GM21423 (cell line): ENCODE data around the gene E4F1.

ENCODE experiments used
- ATAC-seq: cut with Tn5 transposase; IDR thresholded peaks from one replicate; pipeline ENCODE4 v1.9.1; 2021; ENCODE audit warnings: mild to moderate bottlenecking, moderate library complexity; ENCODE audit not compliant: unreplicated experiment

Gene E4F1

DNA sequence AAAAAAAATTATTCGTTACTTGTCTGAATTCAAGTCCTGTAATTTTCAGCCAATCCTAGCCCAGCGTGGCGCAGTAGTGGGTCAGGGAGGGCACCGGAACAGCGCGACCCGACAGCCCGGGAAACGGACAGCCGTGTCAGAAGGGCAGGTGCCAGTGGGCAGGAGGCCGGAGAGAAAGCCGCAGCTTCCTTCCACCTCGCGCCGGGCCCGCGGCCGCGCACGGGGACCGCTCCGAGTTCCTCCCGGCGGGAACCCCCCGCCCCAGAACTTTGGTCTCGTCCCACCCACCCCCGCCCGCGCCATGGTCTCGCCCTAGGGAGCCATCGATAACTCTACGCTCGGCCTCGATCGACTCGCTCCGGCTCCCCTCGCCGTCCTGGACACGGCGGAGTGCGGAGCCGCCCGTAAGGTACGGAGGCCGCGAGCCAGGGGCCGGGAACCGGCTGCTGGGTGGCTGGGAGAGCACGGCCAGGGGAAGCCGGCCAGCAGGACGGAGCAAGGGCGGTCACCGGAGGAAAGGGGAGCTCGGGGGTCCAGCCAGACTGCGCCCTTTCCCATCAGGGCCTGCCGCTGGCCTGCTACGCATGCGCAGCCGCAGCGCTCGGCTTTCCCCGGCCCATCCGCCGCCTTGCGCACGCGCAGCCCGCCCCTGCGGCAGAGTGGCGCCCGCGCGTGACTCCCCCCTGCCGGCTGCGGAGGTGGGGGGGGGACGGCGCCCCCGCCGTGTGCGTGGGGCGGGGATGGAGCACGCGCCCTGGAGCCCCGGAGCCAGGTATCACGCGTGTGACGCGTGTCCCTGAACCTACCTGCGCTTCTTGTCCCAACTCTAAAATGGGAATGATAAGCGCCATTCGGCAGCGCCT is 18.1 kb upstream of the E4F1 start, which contains the start of gene MLST8:
Gene MLST8, plus strand, starts transcription at position 351 of the 863 bp plus-strand sequence. CDS start 632 bp downstream, outside the sequence.
- ATAC-seq, result peak; percentile 75

- peak; percentile 8 for ATAC-seq
These were observed 17.5 kb upstream of the E4F1 start for GRCh38 chr16:2205967-2206313.

DNA sequence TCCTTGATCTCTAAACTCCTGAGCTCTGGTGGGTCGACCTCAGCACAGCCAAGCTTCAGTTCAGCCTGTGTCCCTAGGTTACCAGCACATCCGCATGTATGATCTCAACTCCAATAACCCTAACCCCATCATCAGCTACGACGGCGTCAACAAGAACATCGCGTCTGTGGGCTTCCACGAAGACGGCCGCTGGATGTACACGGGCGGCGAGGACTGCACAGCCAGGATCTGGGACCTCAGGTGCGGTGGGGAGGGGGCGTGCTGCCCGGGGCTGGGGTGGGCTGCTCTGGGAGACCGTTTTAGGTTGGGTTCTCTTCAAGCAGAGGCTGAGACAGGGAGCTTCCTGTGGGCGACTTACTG is 17.0 kb upstream of the E4F1 start:
- ATAC-seq, result no peak

DNA sequence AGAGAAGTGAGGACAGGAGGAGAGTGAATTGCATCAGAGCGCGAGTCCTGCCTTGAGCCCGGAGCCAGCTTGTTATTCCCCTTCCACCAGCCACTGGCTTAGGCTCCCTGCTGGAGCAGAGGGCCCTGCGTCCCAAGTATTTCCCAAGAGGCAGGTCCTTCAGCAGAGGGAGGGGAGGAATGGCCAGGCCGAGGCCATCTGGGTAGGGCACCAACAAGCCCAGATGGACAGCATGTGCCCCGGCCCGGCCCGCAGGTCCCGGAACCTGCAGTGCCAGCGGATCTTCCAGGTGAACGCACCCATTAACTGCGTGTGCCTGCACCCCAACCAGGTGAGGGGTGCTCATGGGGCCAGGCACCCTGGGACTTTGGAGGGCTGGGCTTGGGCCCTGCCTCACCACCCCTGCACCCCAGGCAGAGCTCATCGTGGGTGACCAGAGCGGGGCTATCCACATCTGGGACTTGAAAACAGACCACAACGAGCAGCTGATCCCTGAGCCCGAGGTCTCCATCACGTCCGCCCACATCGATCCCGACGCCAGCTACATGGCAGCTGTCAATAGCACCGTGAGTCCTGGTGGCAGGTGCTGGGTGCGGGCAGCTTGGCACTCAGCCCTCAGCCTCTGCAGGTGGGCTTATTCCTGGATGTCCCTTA is 16.5 kb upstream of the E4F1 start:
- no peak for ATAC-seq

GRCh38 chr16:2207872-2208271 is 15.5 kb upstream of the E4F1 start:
- ATAC-seq, result no peak

DNA sequence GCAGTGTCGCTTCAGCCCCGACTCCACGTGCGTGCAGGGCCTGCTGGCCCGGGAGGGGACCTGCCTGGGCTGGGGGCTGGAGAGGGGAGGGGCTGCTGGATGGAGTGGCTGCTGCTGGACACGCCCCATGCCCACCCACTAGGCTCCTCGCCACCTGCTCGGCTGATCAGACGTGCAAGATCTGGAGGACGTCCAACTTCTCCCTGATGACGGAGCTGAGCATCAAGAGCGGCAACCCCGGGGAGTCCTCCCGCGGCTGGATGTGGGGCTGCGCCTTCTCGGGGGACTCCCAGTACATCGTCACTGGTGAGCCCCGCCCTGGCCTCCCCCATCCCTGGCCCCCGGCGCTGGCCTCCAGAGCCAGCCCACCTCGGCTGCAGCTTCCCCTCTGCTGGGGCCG is 15.1 kb upstream of the E4F1 start:
- ATAC-seq, result no peak

DNA sequence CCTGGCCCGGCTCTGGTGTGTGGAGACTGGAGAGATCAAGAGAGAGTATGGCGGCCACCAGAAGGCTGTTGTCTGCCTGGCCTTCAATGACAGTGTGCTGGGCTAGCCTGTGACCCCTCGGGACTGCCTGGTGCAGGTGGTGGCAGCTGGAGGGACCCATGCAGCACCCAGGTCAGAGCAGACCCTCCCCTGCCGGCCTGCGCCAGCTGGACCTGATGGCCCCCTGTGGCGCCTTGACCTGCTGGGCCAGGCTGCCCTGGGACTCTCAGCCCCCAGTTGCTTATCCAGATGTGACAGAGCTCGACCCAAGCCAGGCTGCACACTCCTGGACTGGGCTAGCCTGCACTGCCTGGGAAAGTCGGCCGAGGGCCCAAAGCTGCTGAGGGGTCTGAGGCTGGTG is 14.6 kb upstream of the E4F1 start:
- ATAC-seq, result no peak

DNA sequence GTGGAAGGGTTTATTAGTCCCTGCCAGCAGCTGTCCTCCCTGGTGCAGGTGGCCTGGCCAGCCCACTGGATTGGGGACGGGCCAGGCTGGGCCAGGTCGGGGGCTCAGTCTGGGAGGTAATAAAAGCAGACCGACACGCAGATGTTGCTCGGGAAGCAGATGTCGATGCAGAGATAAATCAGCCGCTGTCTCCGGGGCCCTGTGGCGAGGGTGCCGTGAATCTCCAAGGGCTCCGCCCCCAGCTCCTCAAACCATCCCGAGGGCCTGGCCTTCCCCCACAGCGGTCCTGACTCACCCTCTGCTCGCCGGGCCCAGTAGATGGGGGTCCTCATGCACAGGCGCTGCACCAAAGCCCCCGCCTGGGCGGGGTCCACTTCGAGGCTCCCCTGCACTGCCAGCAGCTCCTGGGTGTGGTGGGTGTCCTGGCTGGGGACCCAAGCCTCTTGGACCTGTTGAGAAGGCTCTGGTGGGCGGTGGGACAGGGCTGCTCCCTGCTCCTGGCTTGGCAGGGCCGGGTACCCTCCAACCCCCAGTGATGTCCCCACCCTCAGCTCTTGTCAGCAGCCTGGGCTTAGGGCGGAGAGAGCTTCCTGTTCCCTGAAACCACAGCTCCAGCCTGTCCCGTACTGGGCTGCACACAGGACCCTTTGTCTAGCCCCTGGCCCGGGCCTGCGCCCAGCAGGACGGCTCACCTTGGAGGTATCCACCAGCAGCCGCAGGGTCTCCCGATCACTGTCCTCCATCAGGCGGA is 14.0 kb upstream of the E4F1 start:
- no peak for ATAC-seq

DNA sequence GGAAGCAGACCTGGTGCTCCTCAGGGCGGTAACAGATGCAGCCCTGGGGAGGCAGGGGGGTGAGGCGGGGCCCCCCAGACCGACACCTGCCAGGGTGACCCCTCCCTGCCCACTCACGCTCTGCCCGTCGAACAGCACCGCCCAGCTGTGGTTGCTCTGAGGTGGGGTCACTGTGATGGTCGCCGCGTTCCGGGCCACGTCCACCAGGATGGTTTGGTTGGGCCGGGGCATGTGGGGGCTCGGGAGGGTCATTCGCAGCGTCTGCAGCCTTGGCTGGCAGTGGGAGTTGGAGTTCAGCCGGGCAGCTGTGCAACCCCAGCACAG is 13.4 kb upstream of the E4F1 start:
- ATAC-seq, result no peak

DNA sequence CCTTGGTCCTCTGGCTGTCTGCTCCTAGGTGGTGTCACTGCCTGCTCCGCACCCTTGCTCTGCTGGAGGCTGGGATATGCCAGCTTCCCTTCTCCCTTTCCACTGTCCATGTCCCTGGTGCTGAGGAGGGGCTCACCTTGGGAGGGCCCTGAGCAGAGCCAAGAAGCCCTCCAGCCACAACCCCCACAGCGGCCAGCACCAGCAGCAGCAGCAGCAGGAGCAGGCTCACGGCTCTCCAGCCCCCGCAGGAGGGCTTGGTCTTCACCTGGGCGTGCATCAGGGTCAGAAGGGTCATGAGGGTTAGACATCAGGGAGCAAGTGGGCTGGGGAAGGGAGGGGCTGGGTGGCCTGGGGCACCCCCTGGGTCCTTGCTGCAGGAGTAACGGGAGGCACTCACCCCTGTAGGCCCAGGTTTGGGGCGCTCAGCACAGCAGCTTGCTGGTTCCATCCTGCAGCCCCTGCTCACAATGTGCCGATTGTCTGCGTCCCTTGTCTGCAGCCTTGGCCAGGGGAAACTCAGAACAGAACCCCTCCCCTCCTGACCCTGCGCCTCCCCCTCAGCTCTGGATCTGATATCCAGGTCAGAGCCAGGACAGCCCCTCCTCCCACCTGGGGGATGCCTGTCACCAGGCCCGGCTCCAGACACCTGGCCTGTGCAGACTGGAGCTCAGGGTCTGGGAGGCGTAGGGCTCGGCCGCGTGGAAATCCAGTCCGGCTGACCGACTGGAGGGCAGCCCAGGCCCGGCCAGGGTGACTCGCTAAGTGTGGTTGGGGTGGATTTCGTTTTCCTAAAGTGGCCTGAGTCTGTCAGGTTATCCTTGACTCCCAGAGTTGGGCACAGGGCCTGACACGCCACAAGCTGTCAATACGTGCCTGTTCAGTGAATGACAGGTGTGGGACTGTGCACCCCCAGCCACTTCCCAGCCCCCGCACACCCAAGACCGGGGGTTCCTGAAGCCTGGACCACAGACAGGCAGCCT is 12.7 kb upstream of the E4F1 start, which contains the start of gene BRICD5:
Gene BRICD5, minus strand, starts transcription at position 478 of the 980 bp plus-strand sequence. Its CDS starts 30 bp downstream, at position 448.
- ATAC-seq, result no peak

DNA sequence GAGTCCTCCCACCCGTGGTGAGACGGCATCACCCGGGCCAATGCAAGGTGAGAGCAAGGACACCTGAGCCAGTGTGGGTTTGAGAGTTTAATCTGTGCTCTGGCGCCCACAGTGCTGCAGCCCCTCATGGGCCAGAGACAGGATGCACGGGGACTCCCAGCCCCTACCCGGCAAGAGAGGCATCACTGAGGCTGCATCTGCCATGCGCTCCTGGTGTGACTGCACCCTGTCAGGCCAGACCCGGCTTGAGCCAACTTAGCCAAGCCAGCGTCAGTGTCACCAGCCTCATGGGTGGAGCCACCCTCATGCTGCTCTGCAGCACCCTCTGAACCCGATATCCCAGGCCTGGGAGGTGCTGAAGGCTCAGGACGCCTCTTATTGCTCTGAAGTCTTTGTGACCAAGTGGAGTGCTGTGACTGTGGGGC is 11.5 kb upstream of the E4F1 start:
- ATAC-seq, result no peak

DNA sequence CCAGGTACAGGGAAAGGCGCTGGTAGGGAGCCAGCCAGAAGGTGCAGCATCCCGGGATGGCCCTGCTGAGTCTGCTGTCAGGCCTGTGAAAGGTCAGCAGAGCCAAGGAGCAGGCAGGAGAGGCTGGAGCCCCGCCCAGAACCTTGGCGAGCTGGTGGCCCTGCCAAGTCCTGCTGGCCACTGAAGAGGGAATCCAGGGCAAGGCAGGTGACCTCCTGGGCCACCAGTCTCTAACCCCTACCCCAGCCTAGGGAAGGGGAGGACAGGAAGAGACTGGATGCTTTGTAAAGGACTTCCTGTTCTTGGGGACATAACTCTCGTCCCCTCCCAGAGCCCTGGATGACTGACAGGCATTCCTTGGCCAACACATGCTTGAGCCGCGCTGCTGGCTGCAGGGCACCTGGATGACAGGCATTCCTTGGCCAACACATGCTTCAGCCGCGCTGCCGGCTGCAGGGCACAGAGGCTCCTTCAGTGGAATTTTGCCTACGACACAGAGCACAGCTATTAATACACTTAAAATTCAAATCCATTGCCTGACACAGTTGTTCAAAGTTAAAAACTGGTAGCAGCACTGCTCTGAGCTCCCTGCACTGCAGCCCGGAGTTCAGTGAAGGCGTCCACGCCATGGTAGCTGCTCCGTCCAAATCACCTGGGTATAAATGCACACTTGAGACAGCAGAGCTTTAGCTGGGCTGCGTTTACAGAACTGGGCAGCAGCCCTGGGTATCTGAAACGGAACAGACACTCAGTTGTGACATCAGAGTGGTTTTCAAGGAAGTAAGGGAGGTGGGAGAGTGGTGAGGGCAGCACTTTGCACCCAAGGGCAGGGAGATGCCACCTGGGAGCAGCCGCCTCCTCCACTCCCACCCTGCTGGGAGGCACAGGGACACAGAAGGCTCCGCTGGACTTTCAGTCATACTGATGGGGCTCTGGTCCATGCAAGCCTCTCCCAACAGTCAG is 10.7 kb upstream of the E4F1 start:
- ATAC-seq, result no peak

- peak; percentile 5 for ATAC-seq
These were observed 9.3 kb upstream of the E4F1 start for GRCh38 chr16:2213817-2214718.

DNA sequence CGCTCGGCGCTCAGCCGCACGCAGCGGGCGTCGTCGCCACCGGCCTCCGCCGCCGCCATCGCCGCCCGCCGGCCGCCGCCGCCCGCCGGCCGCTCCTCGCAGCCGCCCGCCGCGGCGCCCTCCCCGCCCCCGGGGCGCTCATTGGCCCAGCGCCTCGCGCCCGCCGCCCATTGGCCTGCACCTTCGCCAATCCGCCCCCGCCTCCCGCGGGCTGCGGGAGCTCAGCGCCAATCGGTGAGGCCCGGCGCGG is 8.7 kb upstream of the E4F1 start, which contains the start of gene PGP:
Gene PGP, minus strand, starts transcription at position 122 of the 250 bp plus-strand sequence. Its CDS starts 63 bp downstream, at position 59.
- peak; percentile 81 for ATAC-seq

- ATAC-seq, result no peak
These were observed 7.1 kb upstream of the E4F1 start for GRCh38 chr16:2216330-2216729.

- ATAC-seq, result peak; percentile 19
These were observed 623 bp downstream of the E4F1 start for GRCh38 chr16:2223942-2224486.

DNA sequence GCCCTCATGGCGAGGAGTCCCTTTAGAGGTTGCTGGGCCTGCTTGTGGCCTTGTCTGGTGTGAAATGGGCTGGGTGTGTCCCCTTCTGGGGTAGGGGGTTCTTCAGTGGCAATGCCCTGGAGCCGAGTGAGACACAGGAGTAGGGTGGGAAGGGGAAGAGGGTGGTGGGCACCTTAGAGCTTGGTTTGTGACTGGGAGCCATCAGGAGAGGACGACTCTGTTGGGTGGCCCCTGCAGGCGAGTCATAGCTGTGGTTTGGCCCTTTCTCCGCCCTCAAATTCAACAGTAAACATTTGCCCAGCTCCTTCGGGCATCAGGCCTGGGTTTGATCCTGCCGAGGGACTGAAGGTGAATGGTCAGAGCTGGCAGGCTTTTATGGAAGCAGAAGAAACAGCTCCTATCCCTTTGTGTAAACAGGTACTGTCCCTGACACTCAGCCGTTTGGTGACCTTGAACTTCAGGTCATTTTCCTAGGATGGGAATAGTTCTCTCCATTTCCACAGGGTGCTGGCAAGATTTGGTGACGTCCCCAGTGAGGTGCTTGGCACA is 2.9 kb downstream of the E4F1 start:
- ATAC-seq, result no peak

GRCh38 chr16:2226918-2227317 is 3.5 kb downstream of the E4F1 start:
- no peak for ATAC-seq
